Epithelial cell of proximal tubule (primary cell): Measurements from ENCODE around the gene EFCAB12. TPM values are rescaled to one million over a fixed set of nuclear protein-coding genes. Genes with fewer than 3 reads are reported as not detected.

Source experiments
- DNase-seq: peaks from one replicate; pipeline ENCODE4 v3.0.0-alpha.2; 2011; ENCODE audit warnings: low read depth
- H3K4me3 ChIP-seq: 2 replicates; pipeline ENCODE4 v1.5.1; 2011; ENCODE audit warnings: low read depth, mild to moderate bottlenecking, low read length
- CTCF ChIP-seq: conservative IDR thresholded peaks from 2 replicates; pipeline ENCODE4 v1.5.1; 2012; ENCODE audit warnings: low read depth, mild to moderate bottlenecking, low read length
- total RNA-seq: library from RNA; depleted of rRNA; stranded (reverse); fragments of >200 nt; gene quantifications from 2 replicates; pipeline ENCODE4 v1.2.3, GENCODE V29; 2015

The EFCAB12 gene
- total RNA-seq, 1 donor from 2014 or later, result not detected

GRCh38 chr3:129429602-129430001 lies 1.2 kb upstream of the EFCAB12 start:
- DNase-seq, result no peak
- no peak overlapping the region for H3K4me3 ChIP-seq
- TF ChIP-seq CTCF, result no peak

- TF ChIP-seq CTCF, result no peak
- no peak for DNase-seq
- H3K4me3 ChIP-seq, result no peak overlapping the region
Observed at GRCh38 chr3:129429080-129429451, 630 bp upstream of the EFCAB12 start.

GRCh38 chr3:129428007-129428375 lies 445 bp downstream of the EFCAB12 start:
- H3K4me3 ChIP-seq, result peak overlapping the region; percentile 77
- DNase-seq, result no peak
- TF ChIP-seq CTCF, result no peak

- no peak overlapping the region for H3K4me3 ChIP-seq
- TF ChIP-seq CTCF, result no peak
- DNase-seq, result no peak
Observed at GRCh38 chr3:129425619-129426018, 2.8 kb downstream of the EFCAB12 start.

- no peak overlapping the region for H3K4me3 ChIP-seq
- TF ChIP-seq CTCF, result no peak
- no peak for DNase-seq
Observed at GRCh38 chr3:129425213-129425612, 3.2 kb downstream of the EFCAB12 start.

- no peak overlapping the region for H3K4me3 ChIP-seq
- no peak for DNase-seq
- TF ChIP-seq CTCF, result no peak
Observed at GRCh38 chr3:129424185-129424841, 4.1 kb downstream of the EFCAB12 start.

- no peak for TF ChIP-seq CTCF
- DNase-seq, result no peak
- H3K4me3 ChIP-seq, result no peak overlapping the region
Observed at GRCh38 chr3:129422897-129423296, 5.5 kb downstream of the EFCAB12 start.
